Measurements from ENCODE around the gene KCTD3.
A peak's percentile ranks its signal among the peaks of the same experiment; 100 is the strongest.

KCTD3 gene

DNA sequence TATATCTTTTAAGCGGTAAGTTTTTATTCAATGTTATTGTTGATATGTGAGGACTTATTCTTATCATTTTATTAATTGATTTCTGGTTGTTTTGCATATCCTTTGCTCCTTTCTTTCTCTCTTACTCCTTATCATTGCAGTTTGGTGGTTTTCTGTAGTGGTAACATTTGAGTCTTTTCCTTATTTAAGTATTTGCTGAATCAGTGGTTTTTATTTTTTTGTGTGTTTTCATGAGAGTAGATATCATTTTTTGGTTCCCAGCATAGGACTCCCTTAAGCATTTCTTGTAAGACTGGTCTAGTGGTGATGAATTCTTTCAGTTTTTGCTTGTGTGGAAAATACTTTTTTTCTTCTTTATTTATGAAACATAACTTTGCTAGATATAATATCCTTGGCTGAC lies 12.2 kb upstream of the KCTD3 start:
- DNase-seq: no peak
- intact Hi-C loops (cut with DNase I): no loop called here

DNA sequence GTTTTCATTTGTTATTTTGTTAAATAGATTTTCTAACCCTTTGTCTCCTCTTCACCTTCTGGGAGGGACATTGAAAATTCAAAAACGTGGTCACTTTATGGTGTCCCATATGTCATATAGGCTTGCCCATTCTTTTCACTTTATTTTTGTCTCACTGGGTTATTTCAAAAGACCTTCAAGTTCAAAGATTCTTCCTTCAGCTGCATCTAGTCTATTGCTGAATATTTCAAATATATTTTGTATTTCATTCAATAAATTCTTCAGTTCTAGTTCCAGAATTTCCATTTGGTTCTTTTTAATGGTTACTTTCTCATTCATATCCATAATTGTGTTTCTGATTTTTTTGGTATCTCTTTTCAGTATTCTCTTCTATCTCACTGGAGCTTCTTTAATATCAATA lies 11.6 kb upstream of the KCTD3 start:
- no peak for DNase-seq
- intact Hi-C loops (cut with DNase I): no loop called here

DNA sequence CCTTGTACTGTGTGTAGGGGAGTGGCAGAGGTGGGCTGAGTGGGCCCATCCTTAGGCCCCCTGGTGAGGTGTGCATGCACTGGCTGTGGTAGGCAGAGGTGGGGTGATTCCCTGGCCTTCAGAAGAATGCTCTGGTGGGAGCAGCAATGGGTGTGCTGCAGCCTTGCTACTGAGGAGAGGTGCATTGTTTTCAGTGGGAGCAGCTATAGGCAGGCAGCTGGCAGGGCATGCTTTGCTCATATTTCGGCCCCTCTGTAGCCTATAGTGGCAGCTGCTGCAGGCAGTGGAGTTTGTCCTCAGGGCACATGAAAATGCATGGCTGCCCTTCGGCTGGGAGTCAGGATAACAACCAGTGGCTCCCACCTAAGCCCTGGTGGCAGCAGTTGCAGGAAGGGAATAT lies 10.1 kb upstream of the KCTD3 start:
- intact Hi-C loops (cut with DNase I): no loop called here
- no peak for DNase-seq

DNA sequence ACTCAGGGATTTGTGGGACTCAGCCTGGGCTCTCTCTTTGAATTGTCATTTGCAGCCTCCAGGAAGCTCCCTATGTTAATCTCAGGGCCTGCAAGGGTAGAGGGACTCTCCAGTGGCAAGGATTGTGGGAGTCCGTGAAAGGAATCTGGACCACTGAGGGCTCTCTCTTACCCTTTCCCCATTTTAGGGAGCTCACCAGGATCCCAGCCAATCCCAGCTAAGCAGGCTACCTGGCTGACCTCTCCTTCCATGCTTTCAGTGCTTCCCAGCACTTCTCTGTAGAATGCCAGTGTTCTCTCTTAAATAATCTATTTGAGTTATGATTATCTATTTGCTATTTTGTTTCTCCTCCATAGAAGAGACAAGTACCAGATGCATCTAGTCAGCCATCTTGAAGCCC lies 9.6 kb upstream of the KCTD3 start:
- intact Hi-C loops (cut with DNase I): no loop called here

DNA sequence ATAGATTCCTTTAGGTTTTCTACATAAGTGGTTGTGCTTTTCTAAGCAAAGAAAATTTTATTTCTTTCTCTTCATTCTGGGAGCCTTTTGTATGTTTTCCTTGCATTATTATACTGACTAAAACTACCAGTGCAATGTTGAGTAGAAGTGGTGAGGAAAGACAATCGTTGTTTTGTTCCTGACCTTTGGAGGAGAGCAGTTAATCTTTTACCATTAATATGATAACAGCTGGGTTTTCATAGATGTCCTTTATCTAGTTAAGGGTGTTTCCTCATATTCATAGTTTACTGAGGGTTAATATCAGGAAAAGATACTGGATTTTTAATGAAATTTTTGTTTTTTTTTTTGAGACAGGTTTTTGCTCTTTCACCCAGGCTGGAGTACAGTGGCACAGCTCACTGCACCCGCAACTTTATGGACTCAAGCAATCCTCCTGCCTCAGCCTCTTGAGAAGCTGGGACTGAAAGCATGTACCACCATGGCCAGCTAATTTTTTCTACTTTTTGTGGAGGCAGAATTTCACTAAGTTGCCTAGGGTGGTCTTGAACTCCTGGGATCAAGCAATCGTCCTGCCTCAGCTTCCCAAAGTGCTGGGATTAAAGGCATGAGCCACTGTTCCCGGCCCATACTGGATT lies 9.0 kb upstream of the KCTD3 start:
- no peak for DNase-seq
- intact Hi-C loops (cut with DNase I): no loop called here

More for the DNA sequence above, 9.6 kb upstream of the KCTD3 start:
- DNase-seq: no peak

DNA sequence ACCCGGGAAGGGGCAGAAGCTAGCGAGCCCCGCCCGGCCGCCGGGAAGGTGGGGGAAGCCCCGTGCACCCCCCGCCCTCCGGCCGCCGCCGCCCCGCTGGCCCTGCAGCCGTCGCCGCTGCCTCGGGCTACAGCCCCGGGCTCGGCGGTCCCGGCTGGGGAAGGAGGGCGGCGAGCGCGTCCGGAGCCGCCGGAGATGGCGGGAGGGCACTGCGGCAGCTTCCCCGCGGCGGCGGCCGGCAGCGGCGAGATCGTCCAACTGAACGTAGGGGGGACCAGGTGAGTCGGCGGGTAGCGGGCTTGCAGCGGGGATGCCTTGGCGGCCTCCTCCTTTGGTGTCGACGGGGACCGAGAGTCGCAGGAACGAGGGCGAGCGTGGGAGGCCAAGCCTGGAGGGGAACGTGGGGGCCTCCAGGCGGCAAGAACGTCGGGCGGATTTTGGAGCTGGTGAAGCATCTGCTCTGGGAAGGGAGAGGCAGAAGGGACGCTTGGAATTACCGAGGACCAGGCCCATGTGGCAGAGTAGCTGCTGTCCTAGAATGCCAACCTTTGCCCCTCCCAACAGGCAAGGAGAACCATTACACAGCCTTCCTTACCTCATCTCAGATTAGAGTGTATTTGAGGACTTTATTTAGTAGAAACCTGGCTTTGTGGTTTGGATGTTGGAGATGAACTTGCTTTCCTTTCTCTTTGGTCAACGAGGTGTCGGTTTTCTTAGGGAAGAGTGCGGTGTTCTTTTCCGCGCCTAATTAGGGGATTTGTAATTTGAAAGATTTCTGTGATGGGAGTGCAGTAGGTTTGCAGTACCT lies 591 bp downstream of the KCTD3 start:
- DNase-seq: peak; percentile 39 to 92 (median 52)
- intact Hi-C loops (cut with DNase I): loop anchor here (2.0 to 10.0 kb wide), 2 partner anchors 39 to 1037 kb away; no protein-coding TSS in a partner anchor

DNA sequence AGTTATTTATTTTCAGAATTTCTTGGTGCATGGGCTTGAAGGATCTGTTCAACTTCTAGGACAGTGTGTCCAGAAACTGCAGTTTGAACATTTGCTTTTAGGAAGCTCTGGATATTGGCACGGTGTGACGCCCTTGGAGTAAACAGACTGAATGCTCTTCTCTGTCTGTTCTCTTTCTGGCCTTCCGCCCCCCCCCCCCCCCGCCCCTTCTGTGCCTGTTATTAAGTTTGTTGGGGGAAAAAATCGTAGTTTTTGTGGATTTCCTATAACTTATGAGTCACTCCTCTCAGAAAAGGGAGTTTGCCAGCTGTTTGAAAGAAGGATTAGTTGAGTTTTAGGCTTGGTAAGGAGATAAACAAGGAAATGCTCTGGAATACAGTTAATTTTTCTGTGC lies 1.2 kb downstream of the KCTD3 start:
- peak in 3 of 10 donors; percentile 26 to 52 (median 43) for DNase-seq
- intact Hi-C loops (cut with DNase I): loop anchor here (10.0 kb wide), 1 partner anchor 1037 kb away; no protein-coding TSS in a partner anchor

DNA sequence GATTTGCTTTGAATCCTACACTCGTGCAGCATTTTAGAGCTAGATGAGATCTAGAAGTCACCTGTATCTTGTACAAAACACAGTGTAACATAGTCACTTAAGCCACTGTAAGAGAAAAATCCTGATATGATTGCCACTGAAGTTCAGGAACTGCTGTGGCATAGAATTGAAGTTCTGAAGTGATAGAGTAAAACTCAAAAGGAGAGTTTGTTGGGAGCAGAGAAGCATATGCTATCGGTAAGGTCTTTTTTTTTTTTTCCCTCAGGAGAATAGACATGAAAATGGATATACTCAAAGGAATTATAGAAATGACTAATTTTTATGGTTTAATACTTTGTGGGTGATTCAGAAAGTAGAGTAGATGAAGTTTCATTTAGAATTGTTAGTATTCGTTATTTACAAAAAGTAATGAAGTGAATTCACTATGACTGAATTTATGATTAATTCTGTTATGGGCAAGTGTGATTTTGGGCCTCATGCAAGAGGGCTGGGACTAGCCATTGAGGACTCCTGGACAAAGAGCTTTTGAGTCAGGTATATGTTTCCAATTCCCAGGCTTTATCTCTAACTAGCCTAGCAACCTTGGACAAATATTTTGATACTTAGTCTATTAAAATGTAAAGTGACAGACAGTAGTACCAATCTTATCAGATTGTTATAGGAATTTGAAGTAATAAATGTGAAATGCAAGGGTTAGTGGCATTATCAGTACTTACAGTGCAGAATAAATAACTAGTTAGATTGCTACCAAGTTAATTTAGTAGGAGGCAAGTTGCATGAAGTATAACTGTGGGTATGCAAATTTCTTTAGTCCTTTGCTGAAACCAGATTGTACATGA lies 3.1 kb downstream of the KCTD3 start:
- intact Hi-C loops (cut with DNase I): loop anchor here (10.0 kb wide), 1 partner anchor 1035 kb away; no protein-coding TSS in a partner anchor
- no peak for DNase-seq

DNA sequence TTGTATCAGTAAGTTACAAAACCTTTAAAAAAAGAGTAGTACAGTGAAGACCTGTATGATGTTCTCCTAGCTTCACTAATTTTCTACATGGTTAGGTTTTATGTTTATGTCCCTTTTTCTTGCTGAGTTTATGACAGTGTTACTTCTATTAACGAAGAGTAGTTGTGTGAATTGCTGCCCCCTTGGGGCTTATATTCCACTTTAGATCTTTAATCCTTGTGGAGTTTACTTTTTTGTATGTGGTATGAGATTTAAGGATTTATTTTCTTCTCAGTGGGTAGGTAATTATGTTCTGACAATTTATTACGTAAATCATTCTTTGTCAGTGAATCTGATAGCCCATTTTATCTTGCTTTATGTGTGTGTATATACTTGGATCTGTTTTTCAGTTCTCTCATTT lies 14.8 kb downstream of the KCTD3 start:
- no peak for DNase-seq
- intact Hi-C loops (cut with DNase I): no loop called here

DNA sequence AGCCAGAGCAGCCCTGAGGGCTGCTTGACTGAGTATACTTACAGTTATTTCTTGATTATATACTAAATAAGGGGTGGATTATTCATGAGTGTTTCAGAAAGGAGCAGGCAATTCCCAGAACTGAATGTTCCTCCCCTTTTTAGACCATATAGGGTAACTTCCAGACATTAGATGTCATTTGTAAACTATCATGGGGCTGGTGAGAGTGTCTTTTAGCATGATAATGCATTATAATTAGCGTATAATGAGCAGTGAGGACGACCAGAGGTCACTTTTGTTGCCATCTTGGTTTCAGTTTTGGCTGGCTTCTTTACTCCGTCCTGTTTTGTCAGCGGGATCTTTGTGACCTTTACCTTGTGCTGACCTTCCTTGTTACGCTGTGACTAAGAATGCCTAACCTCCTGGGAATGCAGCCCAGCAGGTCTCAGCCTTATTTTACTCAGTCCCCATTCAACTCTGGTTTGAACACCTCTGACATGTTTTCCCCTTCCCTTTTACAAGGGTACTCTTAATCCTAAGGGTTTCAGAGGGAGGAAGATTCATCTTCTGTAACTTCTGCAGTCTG lies 16.2 kb downstream of the KCTD3 start:
- intact Hi-C loops (cut with DNase I): no loop called here
- DNase-seq: no peak

DNA sequence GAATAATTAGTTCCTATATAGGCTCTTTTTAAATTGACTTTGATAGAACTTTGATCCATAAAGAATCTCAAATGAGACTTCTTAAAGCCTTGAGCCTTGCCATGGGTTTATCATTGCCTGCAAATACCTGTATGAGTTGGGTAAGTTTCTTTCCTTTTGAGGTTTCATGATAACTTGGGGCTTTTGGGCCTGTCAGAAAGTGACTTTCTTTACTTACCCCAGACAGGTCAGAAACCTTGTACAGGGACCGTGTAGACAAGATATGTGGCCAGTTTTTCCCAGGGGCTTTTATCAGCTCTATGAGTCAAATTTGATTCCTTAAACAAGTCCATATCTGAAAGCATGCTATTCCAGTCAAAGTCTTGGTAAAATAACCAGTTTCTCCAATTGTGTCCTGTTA lies 17.3 kb downstream of the KCTD3 start:
- no peak for DNase-seq
- intact Hi-C loops (cut with DNase I): no loop called here

DNA sequence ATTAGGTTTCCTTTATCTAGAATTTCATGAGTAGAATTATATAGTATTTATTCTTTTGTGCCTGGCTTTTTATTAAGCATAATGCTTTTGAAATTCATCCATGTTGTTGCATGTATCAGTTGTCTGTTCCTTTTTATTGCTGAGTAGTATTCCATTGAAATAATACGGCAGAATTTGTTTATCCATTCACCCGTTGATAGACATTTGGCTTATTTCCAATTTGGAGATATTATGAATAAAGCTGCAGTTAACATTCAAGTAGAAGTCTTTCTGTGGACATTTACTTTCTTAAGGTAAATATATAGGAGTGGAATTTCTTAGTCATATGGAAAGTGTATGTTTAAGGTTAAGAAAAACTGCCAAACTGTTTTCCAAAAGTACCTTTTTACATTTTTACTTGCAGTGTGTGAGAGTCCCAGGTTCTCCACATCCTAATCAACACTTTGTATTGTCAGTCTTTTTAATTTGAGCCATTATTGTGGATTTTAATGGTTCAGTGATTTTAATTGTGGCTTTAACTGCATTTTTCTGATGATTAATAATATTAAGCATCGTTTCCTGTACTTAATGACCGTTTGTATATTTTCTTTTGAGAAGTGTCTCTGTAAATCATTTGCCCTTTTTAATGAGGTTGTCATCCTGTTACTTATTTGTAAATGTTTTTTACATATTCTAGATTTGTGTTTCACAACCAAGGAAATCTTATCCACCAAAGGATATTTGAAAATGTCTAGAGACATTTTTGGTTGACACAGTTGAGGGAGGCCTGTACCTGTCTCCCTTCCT lies 22.7 kb downstream of the KCTD3 start:
- intact Hi-C loops (cut with DNase I): no loop called here
- no peak for DNase-seq

DNA sequence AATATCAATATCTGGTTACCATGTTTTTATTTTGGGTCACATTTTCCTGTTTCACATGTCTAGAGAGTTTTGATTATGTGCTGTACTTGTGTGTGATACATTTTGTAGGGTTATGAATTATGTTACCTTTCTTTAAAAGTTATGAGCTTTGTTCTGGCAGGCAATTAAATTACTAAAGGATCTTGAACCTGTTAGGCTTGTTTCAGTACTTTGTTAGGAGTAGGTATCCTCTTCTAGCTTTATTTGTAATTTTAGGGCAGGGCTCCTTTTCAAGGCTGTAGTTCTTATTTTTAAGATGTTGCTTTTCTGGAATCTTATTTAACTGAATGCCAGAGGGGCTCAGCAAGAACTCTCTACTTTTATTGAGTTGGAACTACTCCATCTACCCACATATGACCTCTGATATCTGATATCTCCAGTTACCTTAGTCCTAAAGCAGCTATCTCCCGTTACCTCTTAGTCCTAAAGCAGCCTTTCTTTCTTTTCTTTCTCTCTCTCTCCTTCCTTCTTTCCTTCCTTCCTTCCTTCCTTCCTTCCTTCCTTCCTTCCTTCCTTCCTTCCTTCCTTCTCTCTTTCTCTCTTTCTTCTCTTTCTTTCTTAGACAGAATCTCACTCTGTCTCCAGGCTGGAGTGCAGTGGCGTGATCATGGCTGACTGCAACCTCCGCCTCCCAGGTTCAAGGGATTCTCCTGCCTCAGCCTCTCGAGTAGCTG lies 23.8 kb downstream of the KCTD3 start:
- DNase-seq: no peak
- intact Hi-C loops (cut with DNase I): no loop called here

DNA sequence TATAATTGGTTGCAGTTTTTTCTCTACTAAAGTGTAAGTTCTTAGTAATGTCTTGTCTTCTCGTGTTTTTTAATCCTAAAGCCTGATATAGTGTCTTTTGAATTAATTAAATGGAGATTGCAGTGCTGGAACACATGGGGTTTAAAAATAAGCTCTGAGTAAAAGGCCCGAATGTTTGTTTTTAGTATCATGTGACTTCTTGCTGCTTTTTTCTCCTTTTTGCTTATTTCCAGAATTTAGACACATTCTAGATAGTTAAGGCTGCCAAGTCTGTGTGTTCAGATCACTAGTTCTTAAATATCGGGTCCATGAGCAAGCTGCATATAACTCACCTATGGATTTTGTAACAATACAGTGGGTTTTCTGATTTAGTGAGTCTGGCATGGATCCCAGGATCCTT lies 27.5 kb downstream of the KCTD3 start:
- DNase-seq: no peak

DNA sequence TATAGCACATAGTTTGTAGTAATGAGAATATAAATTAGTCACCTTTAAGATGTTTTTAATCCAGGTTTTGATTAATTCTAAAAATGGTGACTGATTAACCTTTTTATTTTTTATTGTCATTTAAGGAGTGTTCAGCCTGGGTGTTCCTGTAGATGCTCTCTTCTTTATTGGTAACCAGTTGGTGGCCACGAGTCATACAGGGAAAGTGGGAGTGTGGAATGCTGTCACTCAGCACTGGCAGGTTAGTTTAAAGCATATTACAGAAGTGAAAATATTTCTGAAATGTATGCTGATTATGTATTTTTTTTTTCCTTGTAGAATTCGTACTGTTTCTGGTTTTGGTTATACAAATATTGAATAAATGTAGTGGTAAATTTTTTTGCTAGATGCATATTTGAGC lies 28.1 kb downstream of the KCTD3 start:
- intact Hi-C loops (cut with DNase I): no loop called here

More for the DNA sequence above, 27.5 kb downstream of the KCTD3 start:
- intact Hi-C loops (cut with DNase I): no loop called here

DNA sequence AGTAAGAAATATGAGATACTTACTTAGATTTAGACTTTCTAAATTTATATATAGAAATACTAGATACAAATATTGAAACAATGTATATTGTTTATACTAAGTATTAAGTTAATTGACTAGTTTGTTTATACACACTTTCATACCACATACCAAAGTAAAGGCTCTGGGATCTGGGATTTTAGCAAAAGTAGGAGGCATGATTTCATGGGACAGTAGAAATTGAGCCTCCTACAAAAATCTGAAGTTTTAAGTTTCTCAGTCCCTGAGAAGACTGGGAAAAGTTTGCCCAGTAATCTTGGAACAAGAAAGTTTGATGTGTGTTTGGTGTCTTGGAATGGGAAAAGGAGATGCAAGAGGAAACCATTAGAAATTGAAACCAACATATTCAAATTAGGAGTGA lies 30.9 kb downstream of the KCTD3 start:
- no peak for DNase-seq
- intact Hi-C loops (cut with DNase I): no loop called here

More for the DNA sequence above, 28.1 kb downstream of the KCTD3 start:
- DNase-seq: no peak

DNA sequence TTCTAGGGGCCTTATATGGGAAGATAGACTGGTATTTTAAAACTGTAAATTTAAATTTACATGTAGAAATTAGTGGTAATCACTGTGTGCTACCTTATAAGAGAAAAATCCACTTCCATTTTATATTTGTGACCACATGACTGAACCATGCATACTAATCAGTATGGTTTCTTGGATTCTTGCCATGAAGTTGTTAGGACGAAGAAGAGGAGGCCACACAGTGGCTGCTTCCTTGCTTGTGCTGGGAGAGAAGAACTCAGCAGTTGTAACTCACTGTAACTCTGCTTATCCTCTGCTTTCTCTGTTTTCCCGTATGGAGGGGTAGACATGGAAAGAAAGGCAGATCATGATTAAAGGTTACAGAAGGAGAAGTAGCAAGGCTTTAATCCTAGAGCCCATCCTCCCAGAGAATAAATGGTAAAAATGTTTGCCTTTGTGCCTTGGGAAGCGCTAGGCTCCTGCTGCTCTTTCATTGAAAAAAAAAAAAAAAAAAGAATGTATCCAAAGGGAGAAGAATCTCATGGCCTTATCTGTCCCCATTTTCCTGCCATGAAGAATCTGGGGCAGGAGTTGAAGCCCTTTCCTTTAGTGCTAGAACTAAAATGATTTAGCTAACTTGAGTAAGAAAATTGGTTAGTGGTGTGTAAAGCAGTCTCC lies 32.4 kb downstream of the KCTD3 start:
- intact Hi-C loops (cut with DNase I): no loop called here
- no peak for DNase-seq

DNA sequence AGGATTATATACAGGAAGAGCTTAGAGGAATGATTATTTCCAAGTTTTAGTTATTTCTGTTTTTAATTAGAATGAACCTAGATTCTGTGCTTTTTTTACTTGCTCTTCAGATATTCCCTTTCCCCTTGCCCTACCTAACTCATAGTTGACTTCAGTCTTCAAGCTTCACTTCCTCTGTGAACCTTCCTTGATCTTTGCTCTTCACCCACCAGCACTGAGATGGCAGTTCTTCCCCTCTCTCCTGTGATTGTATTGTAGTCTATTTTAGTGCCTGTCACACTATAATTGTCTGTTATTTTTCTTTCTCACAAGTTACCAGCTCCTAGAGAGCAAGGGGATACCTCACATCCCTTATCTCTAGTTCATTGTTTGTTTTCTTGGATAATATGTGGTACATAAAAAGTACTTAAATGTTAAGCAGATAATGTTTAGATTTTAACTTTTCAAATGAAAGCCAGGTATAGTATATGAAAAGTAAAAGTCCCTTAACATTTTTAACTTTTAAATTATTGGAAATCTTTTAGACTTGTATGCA lies 33.2 kb downstream of the KCTD3 start:
- no peak for DNase-seq
- intact Hi-C loops (cut with DNase I): no loop called here

DNA sequence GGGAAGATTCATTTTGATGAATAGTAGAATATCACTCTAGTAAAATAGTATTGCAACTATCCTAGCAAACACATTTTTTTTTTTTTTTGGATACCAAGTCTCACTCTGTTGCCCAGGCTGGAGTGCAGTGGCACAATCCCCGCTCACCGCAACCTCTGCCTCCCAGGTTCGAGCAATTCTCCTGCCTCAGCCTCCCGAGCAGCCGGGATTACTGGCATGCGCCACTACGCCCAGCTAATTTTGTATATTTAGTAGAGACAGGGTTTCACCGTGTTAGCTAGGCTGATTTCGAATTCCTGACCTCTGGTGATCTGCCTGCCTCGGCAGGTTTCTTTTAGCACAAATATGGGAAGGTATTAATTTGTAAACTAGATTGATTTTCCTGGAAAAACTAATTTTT lies 33.8 kb downstream of the KCTD3 start:
- intact Hi-C loops (cut with DNase I): no loop called here
- DNase-seq: peak in 1 of 10 donors; percentile 65

Measured in posterior cingulate gyrus (tissue), 11 donors.